H54 (cell line): ENCODE results near the gene SNX3.

Experiments
- DNase-seq: peaks from one replicate; pipeline ENCODE4 v3.0.0; 2011; ENCODE audit warnings: low spot score, mixed read lengths; ENCODE audit not compliant: insufficient read length
- FAIRE-seq: peaks from 3 replicates; lab custom pipeline; 2011; peaks lifted over from hg19 to GRCh38; lab: Jason Lieb, UNC
- POLR2A ChIP-seq: IDR thresholded peaks from 2 replicates; pipeline ENCODE4 v1.6.1; 2011; ENCODE audit warnings: low read depth, mild to moderate bottlenecking, low read length

SNX3 gene

GRCh38 chr6:108168090-108168463 is 92.8 kb downstream of the SNX3 start:
- DNase-seq, result no peak
- no peak for FAIRE-seq
- TF ChIP-seq POLR2A, result no peak

- TF ChIP-seq POLR2A, result no peak
- FAIRE-seq (no peak), DNase-seq (no peak)
Observed at GRCh38 chr6:108167449-108168089, 93.3 kb downstream of the SNX3 start.

GRCh38 chr6:108166664-108167448 is 94.0 kb downstream of the SNX3 start:
- FAIRE-seq, result no peak
- no peak for DNase-seq
- TF ChIP-seq POLR2A, result no peak

GRCh38 chr6:108165714-108166663 is 94.9 kb downstream of the SNX3 start, which contains the start of gene NR2E1:
Gene NR2E1, plus strand, starts transcription at chr6:108166022. Its CDS starts 744 bp downstream, at chr6:108166766.
- no peak for TF ChIP-seq POLR2A
- FAIRE-seq, result no peak
- DNase-seq, result no peak

GRCh38 chr6:108164815-108165706 is 95.8 kb downstream of the SNX3 start:
- no peak for DNase-seq
- no peak for FAIRE-seq
- TF ChIP-seq POLR2A, result no peak

- no peak for TF ChIP-seq POLR2A
Observed at GRCh38 chr6:108164543-108164814, 96.4 kb downstream of the SNX3 start.

GRCh38 chr6:108163644-108164542 is 96.9 kb downstream of the SNX3 start:
- no peak for TF ChIP-seq POLR2A
- DNase-seq (no peak), FAIRE-seq (no peak)

More at GRCh38 chr6:108164543-108164814, 96.4 kb downstream of the SNX3 start:
- no peak for DNase-seq
- FAIRE-seq, result no peak

GRCh38 chr6:108163267-108163643 is 97.6 kb downstream of the SNX3 start:
- no peak for TF ChIP-seq POLR2A
- DNase-seq (no peak), FAIRE-seq (no peak)

- no peak for TF ChIP-seq POLR2A
- no peak for FAIRE-seq
- no peak for DNase-seq
Observed at GRCh38 chr6:108161724-108162282, 99.0 kb downstream of the SNX3 start.
